Measurements from ENCODE around the gene GABBR1. TPM values are rescaled to one million over a fixed set of nuclear protein-coding genes. Genes with fewer than 3 reads are reported as not detected.

The GABBR1 gene
- total RNA-seq, 1 experiment from 2014 or later: 36.3 TPM

DNA sequence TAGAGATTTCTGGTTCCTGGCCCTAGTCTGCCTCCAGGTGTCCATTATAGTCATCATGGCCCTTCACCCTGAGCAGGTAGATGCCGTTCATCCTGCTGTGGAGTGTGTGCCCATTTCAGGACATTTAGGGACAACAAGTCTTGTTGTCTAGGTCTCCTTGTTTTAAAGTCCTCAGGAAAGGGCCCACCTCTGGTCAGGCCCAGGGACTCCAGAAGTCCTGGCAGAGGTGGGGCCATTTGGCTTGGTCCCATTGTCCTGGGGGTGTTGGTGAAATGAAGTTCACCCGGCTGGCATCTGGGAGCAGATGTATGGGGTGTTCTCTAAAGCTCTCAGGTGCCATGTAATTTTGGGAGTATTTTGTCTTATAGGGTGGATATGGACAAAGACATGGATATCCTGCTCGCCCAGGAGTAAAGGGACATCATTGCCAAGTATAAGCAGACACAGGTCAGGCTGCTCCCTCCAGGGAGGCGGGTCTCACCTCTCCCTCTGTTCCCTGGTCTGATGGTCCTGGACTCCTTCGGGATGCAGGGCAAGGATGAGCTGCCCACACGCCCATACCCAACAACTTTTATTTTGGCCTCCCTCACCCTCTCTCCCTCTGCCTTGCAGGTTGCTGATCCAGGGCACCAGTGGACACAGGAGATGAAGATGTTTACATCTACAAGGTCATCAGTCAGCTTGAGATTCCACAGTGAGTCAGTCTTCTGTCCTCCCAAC, 113.5 kb downstream of the GABBR1 start:
- H3K36me3 ChIP-seq (ENCODE audit: low read depth): no peaks in the 10 kb centered on the region
- no peak overlapping the region for H3K4me3 ChIP-seq
- TF ChIP-seq EZH2 (IDR thresholded peaks at IDR 0.05; ENCODE audit: low read depth): no peak
- TF ChIP-seq, protein P1, sequence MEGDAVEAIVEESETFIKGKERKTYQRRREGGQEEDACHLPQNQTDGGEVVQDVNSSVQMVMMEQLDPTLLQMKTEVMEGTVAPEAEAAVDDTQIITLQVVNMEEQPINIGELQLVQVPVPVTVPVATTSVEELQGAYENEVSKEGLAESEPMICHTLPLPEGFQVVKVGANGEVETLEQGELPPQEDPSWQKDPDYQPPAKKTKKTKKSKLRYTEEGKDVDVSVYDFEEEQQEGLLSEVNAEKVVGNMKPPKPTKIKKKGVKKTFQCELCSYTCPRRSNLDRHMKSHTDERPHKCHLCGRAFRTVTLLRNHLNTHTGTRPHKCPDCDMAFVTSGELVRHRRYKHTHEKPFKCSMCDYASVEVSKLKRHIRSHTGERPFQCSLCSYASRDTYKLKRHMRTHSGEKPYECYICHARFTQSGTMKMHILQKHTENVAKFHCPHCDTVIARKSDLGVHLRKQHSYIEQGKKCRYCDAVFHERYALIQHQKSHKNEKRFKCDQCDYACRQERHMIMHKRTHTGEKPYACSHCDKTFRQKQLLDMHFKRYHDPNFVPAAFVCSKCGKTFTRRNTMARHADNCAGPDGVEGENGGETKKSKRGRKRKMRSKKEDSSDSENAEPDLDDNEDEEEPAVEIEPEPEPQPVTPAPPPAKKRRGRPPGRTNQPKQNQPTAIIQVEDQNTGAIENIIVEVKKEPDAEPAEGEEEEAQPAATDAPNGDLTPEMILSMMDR (conservative IDR thresholded peaks at IDR 0.05): no peak
- no peaks in the 10 kb centered on the region for H3K4me1 ChIP-seq (replicated peaks; ENCODE audit: insufficient read depth)
- no peak overlapping the region for H2AFZ ChIP-seq
- no peaks in the 10 kb centered on the region for H3K9me2 ChIP-seq (ENCODE audit: insufficient read depth)
- POLR2A ChIA-PET (ENCODE audit: unreplicated experiment): no interaction called here
- intact Hi-C loops (cut with micrococcal nuclease; ENCODE audit: unreplicated experiment): no loop called here
- BruUV-seq (replicated peaks): no TSS peak
- H3K9me3 ChIP-seq (ENCODE audit: insufficient read depth, low read depth): no peaks in the 10 kb centered on the region
- no peak for DNase-seq
- no peak overlapping the region for H3K4me2 ChIP-seq
- CTCF ChIA-PET: no interaction called here
- no peak overlapping the region for H3K27ac ChIP-seq
- H3K79me2 ChIP-seq (ENCODE audit: low read depth): no peaks in the 10 kb centered on the region
- H3K27me3 ChIP-seq (ENCODE audit: insufficient read depth, low read depth): no peaks in the 10 kb centered on the region
- no peaks in the 10 kb centered on the region for H4K20me1 ChIP-seq (ENCODE audit: insufficient read depth)
- H3F3A ChIP-seq (ENCODE audit: insufficient read depth, low read depth): no peaks in the 10 kb centered on the region

DNA sequence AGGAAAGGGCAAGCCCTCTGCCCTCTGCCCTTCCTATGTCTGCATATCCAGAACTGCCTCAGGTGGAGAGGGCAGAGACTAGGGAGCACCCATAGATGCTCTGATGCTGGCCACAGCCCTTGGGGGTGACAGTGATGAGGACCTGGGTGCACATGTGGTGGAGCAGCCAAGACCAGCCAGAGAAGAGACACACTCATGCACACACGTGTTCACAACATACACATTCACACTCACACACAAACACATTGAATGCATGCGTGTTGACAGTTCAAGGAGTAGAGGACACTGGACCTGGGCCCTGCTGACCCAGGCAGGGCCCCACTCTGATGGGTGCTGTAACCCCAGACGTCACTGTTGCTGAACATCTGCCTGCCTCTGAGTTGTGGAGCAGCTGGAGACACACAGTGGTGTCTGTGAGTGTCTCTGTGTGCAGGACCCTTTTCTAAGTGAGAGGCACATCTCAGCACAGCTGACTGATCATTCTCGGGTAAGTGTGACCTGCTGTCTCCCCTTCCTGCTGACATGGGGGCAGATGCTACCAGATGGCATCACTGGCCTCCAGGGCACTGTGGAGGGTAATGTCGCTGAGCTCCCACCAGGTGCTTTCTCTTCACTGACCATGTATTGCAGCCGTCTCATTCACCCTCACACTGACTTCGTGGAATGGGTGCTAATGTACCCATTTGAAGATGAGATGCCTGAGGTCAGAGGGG, 115.1 kb downstream of the GABBR1 start:
- no peaks in the 10 kb centered on the region for H3K27me3 ChIP-seq (ENCODE audit: insufficient read depth, low read depth)
- H4K20me1 ChIP-seq (ENCODE audit: insufficient read depth): no peaks in the 10 kb centered on the region
- no peak overlapping the region for H3K4me2 ChIP-seq
- H3F3A ChIP-seq (ENCODE audit: insufficient read depth, low read depth): no peaks in the 10 kb centered on the region
- no peaks in the 10 kb centered on the region for H3K79me2 ChIP-seq (ENCODE audit: low read depth)
- intact Hi-C loops (cut with micrococcal nuclease; ENCODE audit: unreplicated experiment): no loop called here
- POLR2A ChIA-PET (ENCODE audit: unreplicated experiment): no interaction called here
- H3K9me3 ChIP-seq (ENCODE audit: insufficient read depth, low read depth): no peaks in the 10 kb centered on the region
- TF ChIP-seq, protein P1 (conservative IDR thresholded peaks at IDR 0.05): no peak
- no peak for TF ChIP-seq EZH2 (IDR thresholded peaks at IDR 0.05; ENCODE audit: low read depth)
- CTCF ChIA-PET: no interaction called here
- no peak overlapping the region for H3K27ac ChIP-seq
- BruUV-seq (replicated peaks): no TSS peak
- no peaks in the 10 kb centered on the region for H3K36me3 ChIP-seq (ENCODE audit: low read depth)
- no peak overlapping the region for H3K4me3 ChIP-seq
- H2AFZ ChIP-seq: no peak overlapping the region
- no peaks in the 10 kb centered on the region for H3K9me2 ChIP-seq (ENCODE audit: insufficient read depth)
- H3K4me1 ChIP-seq (replicated peaks; ENCODE audit: insufficient read depth): no peaks in the 10 kb centered on the region
- DNase-seq: no peak

DNA sequence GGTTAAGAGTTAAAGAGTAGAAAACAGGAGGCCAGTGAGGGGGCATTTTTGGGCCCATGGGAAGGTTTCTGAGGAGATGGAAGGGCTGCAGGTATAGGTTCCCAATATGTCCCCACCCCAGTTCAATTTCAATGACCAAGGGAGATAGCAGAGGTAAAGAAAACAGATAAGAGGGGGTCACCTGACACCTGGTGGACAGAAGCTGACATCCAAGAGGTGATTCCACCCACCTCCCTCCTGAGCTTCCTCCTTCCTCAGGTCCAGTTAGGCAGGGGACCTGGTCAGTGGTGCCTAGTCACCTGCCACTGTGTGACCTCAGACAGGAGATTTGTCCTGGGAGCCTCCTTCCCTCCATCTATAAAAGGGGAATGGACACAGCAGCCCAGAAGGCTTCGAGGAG, 115.7 kb downstream of the GABBR1 start:
- intact Hi-C loops (cut with micrococcal nuclease; ENCODE audit: unreplicated experiment): no loop called here
- CTCF ChIA-PET: no interaction called here

More for the DNA sequence above, 115.7 kb downstream of the GABBR1 start:
- Histone ChIP-seq H3K4me1 (replicated peaks; ENCODE audit: insufficient read depth) (no peaks in the 10 kb centered on the region), H3F3A (ENCODE audit: insufficient read depth, low read depth) (no peaks in the 10 kb centered on the region), H4K20me1 (ENCODE audit: insufficient read depth) (no peaks in the 10 kb centered on the region), H3K4me3 (no peak overlapping the region), H3K27me3 (ENCODE audit: insufficient read depth, low read depth) (no peaks in the 10 kb centered on the region), H3K4me2 (no peak overlapping the region), H3K9me3 (ENCODE audit: insufficient read depth, low read depth) (no peaks in the 10 kb centered on the region), H3K36me3 (ENCODE audit: low read depth) (no peaks in the 10 kb centered on the region), H3K79me2 (ENCODE audit: low read depth) (no peaks in the 10 kb centered on the region), H3K9me2 (ENCODE audit: insufficient read depth) (no peaks in the 10 kb centered on the region), H3K27ac (no peak overlapping the region), H2AFZ (no peak overlapping the region)
- POLR2A ChIA-PET (ENCODE audit: unreplicated experiment): no interaction called here
- TF ChIP-seq EZH2 (IDR thresholded peaks at IDR 0.05; ENCODE audit: low read depth): no peak
- TF ChIP-seq, protein P1 (conservative IDR thresholded peaks at IDR 0.05): no peak
- BruUV-seq (replicated peaks): no TSS peak
- no peak for DNase-seq
